Neural progenitor cell (in vitro differentiated cells): ENCODE data around the gene BRPF3.

ENCODE experiments used
- CTCF ChIP-seq: fragments of 200-600 bp; sonication (generic); IDR thresholded peaks from 2 replicates; pipeline ENCODE4 v1.5.1; 2017; ENCODE audit warnings: antibody characterized with exemption, mild to moderate bottlenecking
- EZH2 ChIP-seq: fragments of 200-600 bp; sonication (generic); IDR thresholded peaks from 2 replicates; pipeline ENCODE4 v1.6.1; 2017; ENCODE audit warnings: antibody characterized with exemption, mild to moderate bottlenecking, moderate library complexity
- EZH2phosphoT487 ChIP-seq: fragments of 200-600 bp; sonication (generic); IDR thresholded peaks from 2 replicates; pipeline ENCODE4 v1.6.1; 2017; ENCODE audit warnings: antibody characterized with exemption

GRCh38 chr6:36232172-36232571 lies 35.6 kb downstream of the BRPF3 start:
- TF ChIP-seq EZH2 (no peak), CTCF (no peak), EZH2phosphoT487 (no peak)
